Prostate gland (tissue), 2 donors: Measurements from ENCODE around the gene NYNRIN. TPM values are rescaled to one million over a fixed set of nuclear protein-coding genes. Genes with fewer than 3 reads are reported as not detected.
A peak's percentile ranks its signal among the peaks of the same experiment; 100 is the strongest.

ENCODE experiments used
- DNase-seq: peaks from one replicate; pipeline ENCODE4 v3.0.0-alpha.2; 2019; ENCODE audit warnings: low spot score
- H3K27ac ChIP-seq, 2 donors: fragments of 200-600 bp; sonication (generic); 2 replicates each; pipeline ENCODE4 v1.5.1; 2017 to 2019
- H3K27me3 ChIP-seq: fragments of 200-600 bp; sonication (generic); replicated peaks from 2 replicates; pipeline ENCODE4 v1.5.1; 2019; ENCODE audit not compliant: insufficient read depth
- H3K36me3 ChIP-seq, 2 donors: fragments of 200-600 bp; sonication (generic); 1 replicate in 1 of 2; 2 replicates in 1 of 2; pipeline versions ENCODE4 v1.5.1 to v1.8.1; 2017 to 2019
- H3K4me1 ChIP-seq: fragments of 200-600 bp; sonication (generic); replicated peaks from 2 replicates; pipeline ENCODE4 v1.5.1; 2019
- H3K4me3 ChIP-seq, 2 donors: fragments of 200-600 bp; sonication (generic); 2 replicates each; pipeline ENCODE4 v1.5.1; 2017 to 2019
- H3K9me3 ChIP-seq: fragments of 200-600 bp; sonication (generic); 2 replicates; pipeline ENCODE4 v1.5.1; 2017
- CTCF ChIP-seq, 4 experiments: fragments of 200-600 bp in 2 of 4; fragments of 450-650 bp in 2 of 4; sonication (generic) in 2 of 4; IDR thresholded peaks; 1 replicate in 3 of 4; 2 replicates in 1 of 4; pipeline ENCODE4 v1.5.1; 2016 to 2019; ENCODE audit warnings: antibody characterized with exemption in 4 of 4, mild to moderate bottlenecking in 2 of 4, moderate library complexity in 2 of 4
- POLR2A ChIP-seq: fragments of 450-650 bp; IDR thresholded peaks from one replicate; pipeline ENCODE4 v1.6.1; 2016; ENCODE audit warnings: antibody characterized with exemption, mild to moderate bottlenecking
- POLR2AphosphoS5 ChIP-seq: sonication (generic); formaldehyde crosslinking; IDR thresholded peaks from one replicate; pipeline ENCODE4 v1.6.1; 2017; ENCODE audit warnings: antibody characterized with exemption
- WGBS: methylation state at CpG from one replicate; pipeline ENCODE4 v1.1.5; 2018; 5-methylcytosine and 5-hydroxymethylcytosine counted together
- intact Hi-C: fragments of 100-400 bp; cut with DNase I; formaldehyde crosslinking; loops from one replicate; pipeline ENCODE4 v1.14.2; 2022
- total RNA-seq, 2 donors: library from RNA; depleted of rRNA; stranded (reverse); fragments of >200 nt; gene quantifications; one replicate each; pipeline ENCODE4 v1.1.0, GENCODE V29; 2016

Gene NYNRIN
- total RNA-seq, 2 donors from 2014 or later = 10.5 to 26.5 TPM

GRCh38 chr14:24395609-24396582 lies 2.9 kb upstream of the NYNRIN start:
- H3K9me3 ChIP-seq = no peaks in the 10 kb centered on the region
- peak; percentile 78 for DNase-seq
- TF ChIP-seq POLR2A (no peak), CTCF (IDR thresholded peaks at IDR 0.05) (no peak), POLR2AphosphoS5 (peak; percentile 86)
- WGBS = 40% methylated on average over 8 of the region's 8 CpGs
- no peaks in the 10 kb centered on the region for H3K4me1 ChIP-seq
- H3K27me3 ChIP-seq = no peaks in the 10 kb centered on the region
- intact Hi-C loops = no loop called here
- no peak overlapping the region for H3K4me3 ChIP-seq
- H3K36me3 ChIP-seq = no peaks in the 10 kb centered on the region
- peak overlapping the region; percentile 13 to 55 for H3K27ac ChIP-seq

GRCh38 chr14:24397639-24398292 lies 1.0 kb upstream of the NYNRIN start:
- no peaks in the 10 kb centered on the region for H3K4me1 ChIP-seq
- no peak overlapping the region for H3K4me3 ChIP-seq
- no peaks in the 10 kb centered on the region for H3K27me3 ChIP-seq
- H3K9me3 ChIP-seq = no peaks in the 10 kb centered on the region
- 45% methylated on average over 6 of the region's 6 CpGs for WGBS
- TF ChIP-seq POLR2AphosphoS5 (no peak), POLR2A (no peak), CTCF (IDR thresholded peaks at IDR 0.05) (no peak)
- no peak for DNase-seq
- peak overlapping the region; percentile 68 to 73 for H3K27ac ChIP-seq
- H3K36me3 ChIP-seq = no peaks in the 10 kb centered on the region
- intact Hi-C loops = no loop called here

- intact Hi-C loops = no loop called here
- H3K27ac ChIP-seq = peak overlapping the region; percentile 68 to 73
- H3K4me1 ChIP-seq = no peaks in the 10 kb centered on the region
- H3K27me3 ChIP-seq = no peaks in the 10 kb centered on the region
- H3K4me3 ChIP-seq = peak overlapping the region; percentile 44 to 53
- H3K36me3 ChIP-seq = no peaks in the 10 kb centered on the region
- no peak for DNase-seq
- TF ChIP-seq POLR2A (no peak), POLR2AphosphoS5 (no peak), CTCF (IDR thresholded peaks at IDR 0.05) (no peak)
- WGBS = 5% methylated on average over 7 of the region's 7 CpGs
- no peaks in the 10 kb centered on the region for H3K9me3 ChIP-seq
Measured at GRCh38 chr14:24398293-24398652, 530 bp upstream of the NYNRIN start.

- Histone ChIP-seq H3K36me3 (no peaks in the 10 kb centered on the region), H3K4me1 (no peaks in the 10 kb centered on the region), H3K4me3 (peak overlapping the region; percentile 44 to 53), H3K9me3 (no peaks in the 10 kb centered on the region), H3K27ac (peak overlapping the region; percentile 68 to 73), H3K27me3 (no peaks in the 10 kb centered on the region)
- DNase-seq = no peak
- TF ChIP-seq POLR2A (peak; percentile 14), POLR2AphosphoS5 (no peak), CTCF (IDR thresholded peaks at IDR 0.05) (no peak)
- intact Hi-C loops = no loop called here
- WGBS = 6% methylated on average over 8 of the region's 8 CpGs
Measured at GRCh38 chr14:24399447-24399822, 632 bp downstream of the NYNRIN start.
